WTC11 (cell line): ENCODE data around the gene CYYR1. TPM values are rescaled to one million over a fixed set of nuclear protein-coding genes. Genes with fewer than 3 reads are reported as not detected.

Source experiments
- ATAC-seq: fragments of 200-7000 bp; cut with Tn5 transposase; 2 replicates; pipeline ENCODE4 v1.10.0; 2021; ENCODE audit warnings: mild to moderate bottlenecking, moderate library complexity
- CTCF ChIA-PET: fragments of 300-600 bp; sonication (Branson Sonifier 250); formaldehyde crosslinking; loops from one replicate; lab custom pipeline; 2021; ENCODE audit warnings: antibody characterized with exemption; lab: Charles Lee
- POLR2A ChIA-PET: fragments of 350-600 bp; sonication (Branson Sonifier 250); formaldehyde crosslinking; loops from one replicate; lab custom pipeline; 2021; ENCODE audit warnings: antibody characterized with exemption; lab: Charles Lee
- DNase-seq: peaks from one replicate; pipeline ENCODE4 v3.0.0; 2021; ENCODE audit warnings: low spot score
- H3K27ac Mint-ChIP-seq: 2 replicates; pipeline ENCODE4 v1.8.0; 2021; ENCODE audit warnings: mixed read lengths
- H3K27me3 Mint-ChIP-seq: 2 replicates; pipeline ENCODE4 v1.8.0; 2021; ENCODE audit warnings: low read depth, mild to moderate bottlenecking, moderate library complexity, mixed read lengths
- H3K36me3 Mint-ChIP-seq: 2 replicates; pipeline ENCODE4 v1.8.0; 2021; ENCODE audit warnings: mixed read lengths
- H3K4me1 Mint-ChIP-seq: 2 replicates; pipeline ENCODE4 v1.8.0; 2022; ENCODE audit warnings: mixed read lengths
- H3K4me3 Mint-ChIP-seq: 2 replicates; pipeline ENCODE4 v1.8.0; 2021; ENCODE audit warnings: mild to moderate bottlenecking, moderate library complexity, mixed read lengths
- H3K9me3 Mint-ChIP-seq: 2 replicates; pipeline ENCODE4 v1.8.0; 2021; ENCODE audit warnings: mixed read lengths
- GABPB1 ChIP-seq: sonication (generic); formaldehyde crosslinking; IDR thresholded peaks from 2 replicates; pipeline ENCODE4 v1.8.1; 2023; ENCODE audit warnings: mild to moderate bottlenecking, missing genetic modification reagents
- IRF2 ChIP-seq: sonication (generic); formaldehyde crosslinking; IDR thresholded peaks from 2 replicates; pipeline ENCODE4 v1.8.0; 2022; ENCODE audit warnings: low read depth, missing genetic modification reagents, borderline replicate concordance
- JAZF1 ChIP-seq: fragments of 250-450 bp; sonication (Bioruptor Pico); IDR thresholded peaks from 2 replicates; pipeline ENCODE4 v1.9.0; 2021; ENCODE audit warnings: moderate library complexity, mild to moderate bottlenecking, inconsistent platforms
- NR1H2 ChIP-seq: sonication (generic); formaldehyde crosslinking; IDR thresholded peaks from 2 replicates; pipeline ENCODE4 v1.9.0; 2021; ENCODE audit warnings: mild to moderate bottlenecking, moderate library complexity, missing genetic modification reagents
- ZNF423 ChIP-seq: fragments of 250-450 bp; sonication (Bioruptor Pico); IDR thresholded peaks from 2 replicates; pipeline ENCODE4 v2.1.2; 2022; ENCODE audit warnings: mild to moderate bottlenecking, moderate library complexity
- total RNA-seq: library from RNA; stranded (reverse); gene quantifications from 3 replicates; pipeline ENCODE4 v1.2.3, GENCODE V29; 2021
- TF ChIP-seq, protein P1 (sequence below): sonication (generic); formaldehyde crosslinking; IDR thresholded peaks from 2 replicates; pipeline ENCODE4 v1.8.0; 2023; ENCODE audit warnings: missing genetic modification reagents, mild to moderate bottlenecking, borderline replicate concordance
- TF ChIP-seq, protein P2 (sequence below): sonication (generic); formaldehyde crosslinking; IDR thresholded peaks from 2 replicates; pipeline ENCODE4 v1.8.1; 2022; ENCODE audit warnings: missing genetic modification reagents, borderline replicate concordance
- TF ChIP-seq, protein P3 (sequence below): sonication (generic); formaldehyde crosslinking; IDR thresholded peaks from 2 replicates; pipeline ENCODE4 v1.8.1; 2022; ENCODE audit warnings: low read depth, missing genetic modification reagents, borderline replicate concordance
- TF ChIP-seq, protein P4 (sequence below): fragments of 250-450 bp; sonication (Bioruptor Pico); IDR thresholded peaks from 2 replicates; pipeline ENCODE4 v1.9.0; 2021; ENCODE audit warnings: moderate library complexity, mild to moderate bottlenecking, inconsistent platforms, borderline replicate concordance
- TF ChIP-seq, protein P5 (sequence below): sonication (generic); formaldehyde crosslinking; IDR thresholded peaks from 2 replicates; pipeline ENCODE4 v1.8.1; 2023; ENCODE audit warnings: mild to moderate bottlenecking, missing genetic modification reagents
- TF ChIP-seq, protein P6 (sequence below): sonication (generic); formaldehyde crosslinking; IDR thresholded peaks from 2 replicates; pipeline ENCODE4 v1.8.0; 2023; ENCODE audit warnings: mild to moderate bottlenecking, missing genetic modification reagents
- TF ChIP-seq, protein P7 (sequence below): sonication (generic); formaldehyde crosslinking; IDR thresholded peaks from 2 replicates; pipeline ENCODE4 v1.8.1; 2022; ENCODE audit warnings: mild to moderate bottlenecking, missing genetic modification reagents, moderate library complexity, borderline replicate concordance
- TF ChIP-seq, protein P8 (sequence below): sonication (generic); formaldehyde crosslinking; IDR thresholded peaks from 2 replicates; pipeline ENCODE4 v1.8.0; 2022; ENCODE audit warnings: mild to moderate bottlenecking, missing genetic modification reagents

CYYR1 gene
- total RNA-seq, 1 experiment from 2014 or later = 29.3 TPM

DNA sequence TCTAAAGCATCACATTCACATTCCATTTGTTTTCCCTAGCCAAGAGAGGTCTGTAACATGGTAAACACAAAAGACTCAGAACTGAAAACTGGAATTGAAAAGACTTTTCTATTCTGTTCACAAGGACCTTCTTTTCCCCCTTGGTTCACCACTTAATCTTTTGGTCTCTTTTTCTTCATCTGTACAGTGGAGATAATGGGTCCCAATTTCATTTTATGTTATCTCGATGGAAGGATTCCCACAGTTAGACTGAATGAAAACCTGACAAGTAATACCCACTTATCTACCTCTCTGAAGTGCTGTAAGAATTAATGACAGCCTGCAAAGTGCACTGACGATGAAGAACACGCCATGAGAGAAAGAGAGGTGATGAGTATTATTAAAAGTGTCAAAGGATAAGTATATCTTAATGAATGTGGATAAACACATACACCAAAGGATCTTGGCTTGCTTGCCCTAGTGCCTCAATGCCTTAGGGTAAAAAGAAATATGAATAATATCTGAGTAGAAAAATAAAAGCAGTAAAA, 71.5 kb downstream of the CYYR1 start:
- Mint-ChIP-seq H3K9me3 (peaks cover 22% of the 10 kb centered on the region), H3K4me3 (no peak overlapping the region), H3K27me3 (no peaks in the 10 kb centered on the region), H3K27ac (no peak overlapping the region), H3K36me3 (no peaks in the 10 kb centered on the region; the same call in none of the 2 replicates), H3K4me1 (no peaks in the 10 kb centered on the region)
- no peak for DNase-seq
- ATAC-seq = no peak
- ChIA-PET POLR2A (no interaction called here), CTCF (no interaction called here)
- TF ChIP-seq, protein P1, sequence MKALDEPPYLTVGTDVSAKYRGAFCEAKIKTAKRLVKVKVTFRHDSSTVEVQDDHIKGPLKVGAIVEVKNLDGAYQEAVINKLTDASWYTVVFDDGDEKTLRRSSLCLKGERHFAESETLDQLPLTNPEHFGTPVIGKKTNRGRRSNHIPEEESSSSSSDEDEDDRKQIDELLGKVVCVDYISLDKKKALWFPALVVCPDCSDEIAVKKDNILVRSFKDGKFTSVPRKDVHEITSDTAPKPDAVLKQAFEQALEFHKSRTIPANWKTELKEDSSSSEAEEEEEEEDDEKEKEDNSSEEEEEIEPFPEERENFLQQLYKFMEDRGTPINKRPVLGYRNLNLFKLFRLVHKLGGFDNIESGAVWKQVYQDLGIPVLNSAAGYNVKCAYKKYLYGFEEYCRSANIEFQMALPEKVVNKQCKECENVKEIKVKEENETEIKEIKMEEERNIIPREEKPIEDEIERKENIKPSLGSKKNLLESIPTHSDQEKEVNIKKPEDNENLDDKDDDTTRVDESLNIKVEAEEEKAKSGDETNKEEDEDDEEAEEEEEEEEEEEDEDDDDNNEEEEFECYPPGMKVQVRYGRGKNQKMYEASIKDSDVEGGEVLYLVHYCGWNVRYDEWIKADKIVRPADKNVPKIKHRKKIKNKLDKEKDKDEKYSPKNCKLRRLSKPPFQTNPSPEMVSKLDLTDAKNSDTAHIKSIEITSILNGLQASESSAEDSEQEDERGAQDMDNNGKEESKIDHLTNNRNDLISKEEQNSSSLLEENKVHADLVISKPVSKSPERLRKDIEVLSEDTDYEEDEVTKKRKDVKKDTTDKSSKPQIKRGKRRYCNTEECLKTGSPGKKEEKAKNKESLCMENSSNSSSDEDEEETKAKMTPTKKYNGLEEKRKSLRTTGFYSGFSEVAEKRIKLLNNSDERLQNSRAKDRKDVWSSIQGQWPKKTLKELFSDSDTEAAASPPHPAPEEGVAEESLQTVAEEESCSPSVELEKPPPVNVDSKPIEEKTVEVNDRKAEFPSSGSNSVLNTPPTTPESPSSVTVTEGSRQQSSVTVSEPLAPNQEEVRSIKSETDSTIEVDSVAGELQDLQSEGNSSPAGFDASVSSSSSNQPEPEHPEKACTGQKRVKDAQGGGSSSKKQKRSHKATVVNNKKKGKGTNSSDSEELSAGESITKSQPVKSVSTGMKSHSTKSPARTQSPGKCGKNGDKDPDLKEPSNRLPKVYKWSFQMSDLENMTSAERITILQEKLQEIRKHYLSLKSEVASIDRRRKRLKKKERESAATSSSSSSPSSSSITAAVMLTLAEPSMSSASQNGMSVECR = no peak
- TF ChIP-seq, protein P2, sequence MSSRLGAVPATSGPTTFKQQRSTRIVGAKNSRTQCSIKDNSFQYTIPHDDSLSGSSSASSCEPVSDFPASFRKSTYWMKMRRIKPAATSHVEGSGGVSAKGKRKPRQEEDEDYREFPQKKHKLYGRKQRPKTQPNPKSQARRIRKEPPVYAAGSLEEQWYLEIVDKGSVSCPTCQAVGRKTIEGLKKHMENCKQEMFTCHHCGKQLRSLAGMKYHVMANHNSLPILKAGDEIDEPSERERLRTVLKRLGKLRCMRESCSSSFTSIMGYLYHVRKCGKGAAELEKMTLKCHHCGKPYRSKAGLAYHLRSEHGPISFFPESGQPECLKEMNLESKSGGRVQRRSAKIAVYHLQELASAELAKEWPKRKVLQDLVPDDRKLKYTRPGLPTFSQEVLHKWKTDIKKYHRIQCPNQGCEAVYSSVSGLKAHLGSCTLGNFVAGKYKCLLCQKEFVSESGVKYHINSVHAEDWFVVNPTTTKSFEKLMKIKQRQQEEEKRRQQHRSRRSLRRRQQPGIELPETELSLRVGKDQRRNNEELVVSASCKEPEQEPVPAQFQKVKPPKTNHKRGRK (CRISPR knock-in tag) = no peak
- TF ChIP-seq GABPB1 = no peak

DNA sequence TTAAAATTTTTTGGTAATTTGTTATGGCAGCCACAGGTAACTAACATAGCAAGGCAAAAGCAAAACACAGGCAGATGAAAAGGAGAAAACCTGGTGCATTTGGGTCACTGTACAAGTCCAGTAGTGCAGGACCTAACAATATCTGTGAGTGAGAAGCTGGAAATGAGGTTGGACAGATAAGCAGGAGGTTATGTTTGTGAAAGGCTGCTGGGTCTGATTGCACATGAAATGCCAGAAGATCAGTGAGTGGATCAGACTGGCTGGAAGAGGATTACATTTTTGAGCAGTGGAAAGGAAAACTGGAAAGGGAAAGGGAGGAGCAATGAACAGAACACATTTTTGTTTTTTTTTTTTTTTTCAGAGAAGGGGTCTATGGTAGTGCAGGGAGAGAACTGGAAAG, 73.6 kb downstream of the CYYR1 start:
- Mint-ChIP-seq H3K4me3 (no peak overlapping the region), H3K9me3 (peaks cover 26% of the 10 kb centered on the region), H3K27ac (no peak overlapping the region), H3K4me1 (no peaks in the 10 kb centered on the region), H3K27me3 (no peaks in the 10 kb centered on the region), H3K36me3 (peaks cover 2% of the 10 kb centered on the region)
- ChIA-PET CTCF (no interaction called here), POLR2A (no interaction called here)
- no peak for TF ChIP-seq NR1H2 (CRISPR knock-in tag)
- no peak for TF ChIP-seq JAZF1 (CRISPR knock-in tag)
- TF ChIP-seq, protein P1 = no peak
- TF ChIP-seq, protein P3, sequence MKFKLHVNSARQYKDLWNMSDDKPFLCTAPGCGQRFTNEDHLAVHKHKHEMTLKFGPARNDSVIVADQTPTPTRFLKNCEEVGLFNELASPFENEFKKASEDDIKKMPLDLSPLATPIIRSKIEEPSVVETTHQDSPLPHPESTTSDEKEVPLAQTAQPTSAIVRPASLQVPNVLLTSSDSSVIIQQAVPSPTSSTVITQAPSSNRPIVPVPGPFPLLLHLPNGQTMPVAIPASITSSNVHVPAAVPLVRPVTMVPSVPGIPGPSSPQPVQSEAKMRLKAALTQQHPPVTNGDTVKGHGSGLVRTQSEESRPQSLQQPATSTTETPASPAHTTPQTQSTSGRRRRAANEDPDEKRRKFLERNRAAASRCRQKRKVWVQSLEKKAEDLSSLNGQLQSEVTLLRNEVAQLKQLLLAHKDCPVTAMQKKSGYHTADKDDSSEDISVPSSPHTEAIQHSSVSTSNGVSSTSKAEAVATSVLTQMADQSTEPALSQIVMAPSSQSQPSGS (CRISPR knock-in tag) = no peak
- TF ChIP-seq GABPB1 = no peak
- no peak for TF ChIP-seq ZNF423 (CRISPR knock-in tag)
- TF ChIP-seq IRF2 (CRISPR knock-in tag) = no peak
- TF ChIP-seq, protein P4, sequence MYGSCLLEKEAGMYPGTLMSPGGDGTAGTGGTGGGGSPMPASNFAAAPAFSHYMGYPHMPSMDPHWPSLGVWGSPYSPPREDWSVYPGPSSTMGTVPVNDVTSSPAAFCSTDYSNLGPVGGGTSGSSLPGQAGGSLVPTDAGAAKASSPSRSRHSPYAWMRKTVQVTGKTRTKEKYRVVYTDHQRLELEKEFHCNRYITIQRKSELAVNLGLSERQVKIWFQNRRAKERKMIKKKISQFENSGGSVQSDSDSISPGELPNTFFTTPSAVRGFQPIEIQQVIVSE = no peak
- TF ChIP-seq, protein P5, sequence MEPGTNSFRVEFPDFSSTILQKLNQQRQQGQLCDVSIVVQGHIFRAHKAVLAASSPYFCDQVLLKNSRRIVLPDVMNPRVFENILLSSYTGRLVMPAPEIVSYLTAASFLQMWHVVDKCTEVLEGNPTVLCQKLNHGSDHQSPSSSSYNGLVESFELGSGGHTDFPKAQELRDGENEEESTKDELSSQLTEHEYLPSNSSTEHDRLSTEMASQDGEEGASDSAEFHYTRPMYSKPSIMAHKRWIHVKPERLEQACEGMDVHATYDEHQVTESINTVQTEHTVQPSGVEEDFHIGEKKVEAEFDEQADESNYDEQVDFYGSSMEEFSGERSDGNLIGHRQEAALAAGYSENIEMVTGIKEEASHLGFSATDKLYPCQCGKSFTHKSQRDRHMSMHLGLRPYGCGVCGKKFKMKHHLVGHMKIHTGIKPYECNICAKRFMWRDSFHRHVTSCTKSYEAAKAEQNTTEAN (CRISPR knock-in tag) = no peak
- TF ChIP-seq, protein P6, sequence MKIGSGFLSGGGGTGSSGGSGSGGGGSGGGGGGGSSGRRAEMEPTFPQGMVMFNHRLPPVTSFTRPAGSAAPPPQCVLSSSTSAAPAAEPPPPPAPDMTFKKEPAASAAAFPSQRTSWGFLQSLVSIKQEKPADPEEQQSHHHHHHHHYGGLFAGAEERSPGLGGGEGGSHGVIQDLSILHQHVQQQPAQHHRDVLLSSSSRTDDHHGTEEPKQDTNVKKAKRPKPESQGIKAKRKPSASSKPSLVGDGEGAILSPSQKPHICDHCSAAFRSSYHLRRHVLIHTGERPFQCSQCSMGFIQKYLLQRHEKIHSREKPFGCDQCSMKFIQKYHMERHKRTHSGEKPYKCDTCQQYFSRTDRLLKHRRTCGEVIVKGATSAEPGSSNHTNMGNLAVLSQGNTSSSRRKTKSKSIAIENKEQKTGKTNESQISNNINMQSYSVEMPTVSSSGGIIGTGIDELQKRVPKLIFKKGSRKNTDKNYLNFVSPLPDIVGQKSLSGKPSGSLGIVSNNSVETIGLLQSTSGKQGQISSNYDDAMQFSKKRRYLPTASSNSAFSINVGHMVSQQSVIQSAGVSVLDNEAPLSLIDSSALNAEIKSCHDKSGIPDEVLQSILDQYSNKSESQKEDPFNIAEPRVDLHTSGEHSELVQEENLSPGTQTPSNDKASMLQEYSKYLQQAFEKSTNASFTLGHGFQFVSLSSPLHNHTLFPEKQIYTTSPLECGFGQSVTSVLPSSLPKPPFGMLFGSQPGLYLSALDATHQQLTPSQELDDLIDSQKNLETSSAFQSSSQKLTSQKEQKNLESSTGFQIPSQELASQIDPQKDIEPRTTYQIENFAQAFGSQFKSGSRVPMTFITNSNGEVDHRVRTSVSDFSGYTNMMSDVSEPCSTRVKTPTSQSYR (CRISPR knock-in tag) = no peak
- TF ChIP-seq, protein P7, sequence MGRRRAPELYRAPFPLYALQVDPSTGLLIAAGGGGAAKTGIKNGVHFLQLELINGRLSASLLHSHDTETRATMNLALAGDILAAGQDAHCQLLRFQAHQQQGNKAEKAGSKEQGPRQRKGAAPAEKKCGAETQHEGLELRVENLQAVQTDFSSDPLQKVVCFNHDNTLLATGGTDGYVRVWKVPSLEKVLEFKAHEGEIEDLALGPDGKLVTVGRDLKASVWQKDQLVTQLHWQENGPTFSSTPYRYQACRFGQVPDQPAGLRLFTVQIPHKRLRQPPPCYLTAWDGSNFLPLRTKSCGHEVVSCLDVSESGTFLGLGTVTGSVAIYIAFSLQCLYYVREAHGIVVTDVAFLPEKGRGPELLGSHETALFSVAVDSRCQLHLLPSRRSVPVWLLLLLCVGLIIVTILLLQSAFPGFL (CRISPR knock-in tag) = no peak
- TF ChIP-seq, protein P8, sequence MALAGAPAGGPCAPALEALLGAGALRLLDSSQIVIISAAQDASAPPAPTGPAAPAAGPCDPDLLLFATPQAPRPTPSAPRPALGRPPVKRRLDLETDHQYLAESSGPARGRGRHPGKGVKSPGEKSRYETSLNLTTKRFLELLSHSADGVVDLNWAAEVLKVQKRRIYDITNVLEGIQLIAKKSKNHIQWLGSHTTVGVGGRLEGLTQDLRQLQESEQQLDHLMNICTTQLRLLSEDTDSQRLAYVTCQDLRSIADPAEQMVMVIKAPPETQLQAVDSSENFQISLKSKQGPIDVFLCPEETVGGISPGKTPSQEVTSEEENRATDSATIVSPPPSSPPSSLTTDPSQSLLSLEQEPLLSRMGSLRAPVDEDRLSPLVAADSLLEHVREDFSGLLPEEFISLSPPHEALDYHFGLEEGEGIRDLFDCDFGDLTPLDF (CRISPR knock-in tag) = no peak
- DNase-seq = no peak
- ATAC-seq = no peak
